IPS DF 19.7 (cell line): Measurements from ENCODE around the gene CYB5R4.
A peak's percentile ranks its signal among the peaks of the same experiment; 100 is the strongest.

Experiments
- DNase-seq: peaks from one replicate; pipeline ENCODE4 v3.0.0-alpha.2; 2013; ENCODE audit warnings: low read depth, low spot score

CYB5R4 gene

GRCh38 chr6:83859410-83860358, at the start of gene CYB5R4:
TSS of gene CYB5R4 (plus strand) at chr6:83859689. CDS start at chr6:83859783, 94 bp downstream.
- DNase-seq, result peak; percentile 86

GRCh38 chr6:83812595-83812994, 46.9 kb upstream of the CYB5R4 start:
- DNase-seq, result no peak

- DNase-seq, result no peak
Observed at GRCh38 chr6:83815631-83816272, 43.7 kb upstream of the CYB5R4 start.

- no peak for DNase-seq
Observed at GRCh38 chr6:83822629-83823169, 36.8 kb upstream of the CYB5R4 start.

GRCh38 chr6:83824388-83824801, 35.1 kb upstream of the CYB5R4 start:
- DNase-seq, result no peak

- DNase-seq, result no peak
Observed at GRCh38 chr6:83824831-83825230, 34.7 kb upstream of the CYB5R4 start.

GRCh38 chr6:83827050-83827449, 32.4 kb upstream of the CYB5R4 start:
- no peak for DNase-seq

- no peak for DNase-seq
Observed at GRCh38 chr6:83838727-83839126, 20.8 kb upstream of the CYB5R4 start.

GRCh38 chr6:83844170-83844569, 15.3 kb upstream of the CYB5R4 start:
- no peak for DNase-seq

- DNase-seq, result no peak
Observed at GRCh38 chr6:83846291-83846690, 13.2 kb upstream of the CYB5R4 start.

GRCh38 chr6:83847179-83847578, 12.3 kb upstream of the CYB5R4 start:
- DNase-seq, result no peak

- no peak for DNase-seq
Observed at GRCh38 chr6:83849127-83849526, 10.4 kb upstream of the CYB5R4 start.

GRCh38 chr6:83849610-83850009, 9.9 kb upstream of the CYB5R4 start:
- no peak for DNase-seq

- no peak for DNase-seq
Observed at GRCh38 chr6:83852528-83853177, 6.8 kb upstream of the CYB5R4 start.

GRCh38 chr6:83853178-83854000, 6.1 kb upstream of the CYB5R4 start, which contains the start of gene RIPPLY2:
TSS of gene RIPPLY2 (plus strand) at chr6:83853360. CDS start at chr6:83853417, 57 bp downstream.
- DNase-seq, result no peak

- DNase-seq, result no peak
Observed at GRCh38 chr6:83854001-83854501, 5.4 kb upstream of the CYB5R4 start.

GRCh38 chr6:83854766-83855165, 4.7 kb upstream of the CYB5R4 start:
- no peak for DNase-seq

GRCh38 chr6:83860359-83860755, 868 bp downstream of the CYB5R4 start:
- DNase-seq, result no peak

GRCh38 chr6:83860782-83861495, 1.4 kb downstream of the CYB5R4 start:
- DNase-seq, result no peak

- DNase-seq, result no peak
Observed at GRCh38 chr6:83862776-83863471, 3.4 kb downstream of the CYB5R4 start.
